PC-9 (cell line): Measurements from ENCODE around the gene TMEM132D.

ENCODE experiments used
- EZH2 ChIP-seq: fragments of 200-600 bp; sonication (generic); IDR thresholded peaks from 2 replicates; pipeline ENCODE4 v1.8.0; 2017; ENCODE audit warnings: antibody characterized with exemption, low read depth
- TF ChIP-seq, protein P1 (sequence below): fragments of 200-600 bp; sonication (generic); conservative IDR thresholded peaks from 2 replicates; pipeline ENCODE4 v1.6.1; 2017; ENCODE audit warnings: mixed run types, antibody characterized with exemption, mild to moderate bottlenecking, moderate library complexity

DNA sequence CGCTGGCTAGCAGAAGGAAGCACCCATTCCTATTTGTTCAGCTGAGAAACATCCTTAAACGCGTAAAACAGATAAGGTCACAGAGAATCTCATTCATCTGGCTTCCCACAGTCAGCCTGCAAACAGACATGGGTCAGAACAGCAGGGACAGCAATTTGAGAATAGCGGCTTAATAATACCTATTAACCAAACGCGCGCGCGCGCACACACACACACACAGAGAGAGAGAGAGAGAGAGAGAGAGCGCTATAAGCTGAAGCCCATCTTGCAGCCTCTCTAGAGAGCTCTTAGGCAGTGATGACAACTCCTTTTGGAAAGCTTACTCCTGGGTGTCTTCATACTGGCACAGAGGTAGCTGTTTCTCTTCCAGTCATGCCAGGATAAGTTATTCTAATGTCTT lies 26.4 kb downstream of the TMEM132D start:
- TF ChIP-seq, protein P1, sequence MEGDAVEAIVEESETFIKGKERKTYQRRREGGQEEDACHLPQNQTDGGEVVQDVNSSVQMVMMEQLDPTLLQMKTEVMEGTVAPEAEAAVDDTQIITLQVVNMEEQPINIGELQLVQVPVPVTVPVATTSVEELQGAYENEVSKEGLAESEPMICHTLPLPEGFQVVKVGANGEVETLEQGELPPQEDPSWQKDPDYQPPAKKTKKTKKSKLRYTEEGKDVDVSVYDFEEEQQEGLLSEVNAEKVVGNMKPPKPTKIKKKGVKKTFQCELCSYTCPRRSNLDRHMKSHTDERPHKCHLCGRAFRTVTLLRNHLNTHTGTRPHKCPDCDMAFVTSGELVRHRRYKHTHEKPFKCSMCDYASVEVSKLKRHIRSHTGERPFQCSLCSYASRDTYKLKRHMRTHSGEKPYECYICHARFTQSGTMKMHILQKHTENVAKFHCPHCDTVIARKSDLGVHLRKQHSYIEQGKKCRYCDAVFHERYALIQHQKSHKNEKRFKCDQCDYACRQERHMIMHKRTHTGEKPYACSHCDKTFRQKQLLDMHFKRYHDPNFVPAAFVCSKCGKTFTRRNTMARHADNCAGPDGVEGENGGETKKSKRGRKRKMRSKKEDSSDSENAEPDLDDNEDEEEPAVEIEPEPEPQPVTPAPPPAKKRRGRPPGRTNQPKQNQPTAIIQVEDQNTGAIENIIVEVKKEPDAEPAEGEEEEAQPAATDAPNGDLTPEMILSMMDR: no peak
- TF ChIP-seq EZH2: no peak
